Mesendoderm (in vitro differentiated cells): Measurements from ENCODE around the gene HMCN1.
"Not testable (repeated sequence)": the region's sequence is repeated elsewhere in the genome, so short reads cannot be mapped to it uniquely, and the experiment has no call there.

Experiments used
- DNase-seq: peaks from one replicate; pipeline ENCODE4 v3.0.0; 2013
- H2AK5ac ChIP-seq: 2 replicates; pipeline ENCODE4 v1.6.1; 2013; ENCODE audit warnings: low read length, inconsistent platforms
- H2BK120ac ChIP-seq: 2 replicates; pipeline ENCODE4 v1.6.1; 2013; ENCODE audit warnings: low read depth, mild to moderate bottlenecking, low read length, moderate library complexity, mixed read lengths
- H2BK15ac ChIP-seq: replicated peaks from 2 replicates; pipeline ENCODE4 v1.6.1; 2013; ENCODE audit warnings: low read depth, mild to moderate bottlenecking, moderate library complexity
- H2BK5ac ChIP-seq: 2 replicates; pipeline ENCODE4 v1.6.1; 2013; ENCODE audit warnings: low read length, inconsistent platforms
- H3K18ac ChIP-seq: 2 replicates; pipeline ENCODE4 v1.6.1; 2013; ENCODE audit warnings: mild to moderate bottlenecking, low read length, mixed read lengths
- H3K23ac ChIP-seq: one replicate; pipeline ENCODE4 v1.6.1; 2013; ENCODE audit warnings: low read length
- H3K27ac ChIP-seq: 2 replicates; pipeline ENCODE4 v1.5.1; 2013; ENCODE audit warnings: low read depth, mild to moderate bottlenecking, inconsistent platforms, low read length, moderate library complexity
- H3K27me3 ChIP-seq: 2 replicates; pipeline ENCODE4 v1.6.1; 2013; ENCODE audit warnings: low read length, control low read depth, mild to moderate bottlenecking, inconsistent platforms; ENCODE audit not compliant: insufficient read depth, poor library complexity
- H3K36me3 ChIP-seq: 2 replicates; pipeline ENCODE4 v1.6.1; 2013; ENCODE audit warnings: low read length, inconsistent platforms; ENCODE audit not compliant: control insufficient read depth, insufficient read depth
- H3K4ac ChIP-seq: one replicate; pipeline ENCODE4 v1.6.1; 2013; ENCODE audit warnings: low read depth, mild to moderate bottlenecking, low read length, moderate library complexity
- H3K4me1 ChIP-seq: 2 replicates; pipeline ENCODE4 v1.6.1; 2013; ENCODE audit warnings: low read depth, low read length, inconsistent platforms; ENCODE audit not compliant: control insufficient read depth
- H3K4me2 ChIP-seq: 2 replicates; pipeline ENCODE4 v1.6.1; 2013; ENCODE audit warnings: low read length
- H3K4me3 ChIP-seq: 2 replicates; pipeline ENCODE4 v1.5.1; 2013; ENCODE audit warnings: mild to moderate bottlenecking, low read length
- H3K56ac ChIP-seq: one replicate; pipeline ENCODE4 v1.6.1; 2013; ENCODE audit warnings: low read length
- H3K79me1 ChIP-seq: 2 replicates; pipeline ENCODE4 v1.6.1; 2013; ENCODE audit warnings: low read length, inconsistent platforms
- H3K79me2 ChIP-seq: 2 replicates; pipeline ENCODE4 v1.6.1; 2013; ENCODE audit warnings: mild to moderate bottlenecking, low read length; ENCODE audit not compliant: control insufficient read depth, insufficient read depth
- H3K9ac ChIP-seq: 2 replicates; pipeline ENCODE4 v1.6.1; 2013; ENCODE audit warnings: low read length, inconsistent platforms
- H4K5ac ChIP-seq: one replicate; pipeline ENCODE4 v1.6.1; 2013; ENCODE audit warnings: low read length
- H4K8ac ChIP-seq: one replicate; pipeline ENCODE4 v1.6.1; 2013; ENCODE audit warnings: low read depth, mild to moderate bottlenecking, control low read depth, low read length, moderate library complexity
- WGBS: extraction: QIAGEN DNeasy Blood & Tissue Kit; methylation state at CpG from one replicate; pipeline ENCODE4 v1.1.7; 2013; ENCODE audit warnings: low lambda C conversion rate, missing lambda C conversion rate; ENCODE audit not compliant: insufficient coverage; ENCODE audit errors: extremely low coverage; 5-methylcytosine and 5-hydroxymethylcytosine counted together

The HMCN1 gene

DNA sequence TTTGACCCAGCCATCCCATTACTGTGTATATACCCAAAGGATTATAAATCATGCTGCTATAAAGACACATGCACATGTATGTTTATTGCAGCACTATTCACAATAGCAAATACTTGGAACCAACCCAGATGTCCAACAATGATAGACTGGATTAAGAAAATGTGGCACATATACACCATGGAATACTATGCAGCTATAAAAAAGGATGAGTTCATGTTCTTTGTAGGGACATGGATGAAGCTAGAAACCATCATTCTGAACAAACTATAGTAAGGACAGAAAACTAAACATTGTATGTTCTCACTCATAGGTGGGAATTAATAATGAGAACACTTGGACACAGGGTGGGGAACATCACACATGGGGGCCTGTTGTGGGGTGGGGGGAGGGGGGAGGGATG lies 477.4 kb downstream of the HMCN1 start:
- not testable (repeated sequence) for H2BK15ac ChIP-seq, H3K27ac ChIP-seq

DNA sequence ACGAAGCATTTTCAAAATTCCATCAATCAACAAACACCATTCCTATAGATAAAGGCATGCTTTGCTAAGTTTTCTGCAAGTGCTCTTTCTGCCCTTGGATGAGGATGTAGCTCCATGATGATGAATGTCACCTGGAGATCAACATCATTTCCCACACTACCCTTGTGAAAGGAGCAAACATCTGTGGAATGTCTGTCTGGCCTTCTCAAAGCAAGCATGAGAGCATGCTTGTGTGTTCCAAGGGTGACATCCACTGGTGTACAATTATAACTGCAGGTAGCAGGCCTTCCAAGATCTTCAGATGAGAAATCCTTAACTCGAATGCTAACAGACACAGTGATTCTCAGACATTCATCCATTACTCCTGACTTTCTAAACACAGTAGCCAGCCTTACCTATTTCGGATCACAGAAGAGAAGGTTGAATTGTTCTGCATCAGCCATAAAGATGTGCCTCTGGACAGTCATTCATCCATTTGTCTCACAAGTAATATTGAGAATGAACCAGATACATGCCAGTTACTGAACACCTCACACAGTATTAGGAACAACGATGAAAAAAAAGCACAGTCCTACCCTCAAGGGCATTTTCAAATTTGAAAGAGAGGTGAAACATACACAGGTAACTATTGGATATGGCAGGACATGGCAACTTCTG lies 478.5 kb downstream of the HMCN1 start:
- Histone ChIP-seq H2AK5ac (no peak overlapping the region), H3K9ac (no peak overlapping the region), H3K79me1 (no peaks in the 10 kb centered on the region), H3K4me1 (no peaks in the 10 kb centered on the region), H3K4me3 (no peak overlapping the region), H3K56ac (no peak overlapping the region), H3K27ac (no peak overlapping the region), H4K8ac (no peak overlapping the region), H3K23ac (no peak overlapping the region), H3K79me2 (no peaks in the 10 kb centered on the region), H3K4me2 (no peak overlapping the region), H2BK5ac (no peak overlapping the region), H3K36me3 (no peaks in the 10 kb centered on the region), H3K4ac (no peak overlapping the region), H2BK15ac (no peak overlapping the region), H2BK120ac (no peak overlapping the region), H4K5ac (no peak overlapping the region), H3K27me3 (no peaks in the 10 kb centered on the region), H3K18ac (no peak overlapping the region)
- DNase-seq: peak; percentile 96
- 100% methylated on average over 1 of the region's 4 CpGs for WGBS

More for the DNA sequence above, 477.4 kb downstream of the HMCN1 start:
- H2AK5ac ChIP-seq, H3K79me2 ChIP-seq, H3K4me2 ChIP-seq, H2BK5ac ChIP-seq, H3K4me1 ChIP-seq, H3K18ac ChIP-seq, H3K23ac ChIP-seq, H3K79me1 ChIP-seq, H3K36me3 ChIP-seq, H3K27me3 ChIP-seq, H3K9ac ChIP-seq, H3K4me3 ChIP-seq, H4K5ac ChIP-seq, H2BK120ac ChIP-seq, DNase-seq, H3K56ac ChIP-seq, H4K8ac ChIP-seq, H3K4ac ChIP-seq: not testable (repeated sequence)

DNA sequence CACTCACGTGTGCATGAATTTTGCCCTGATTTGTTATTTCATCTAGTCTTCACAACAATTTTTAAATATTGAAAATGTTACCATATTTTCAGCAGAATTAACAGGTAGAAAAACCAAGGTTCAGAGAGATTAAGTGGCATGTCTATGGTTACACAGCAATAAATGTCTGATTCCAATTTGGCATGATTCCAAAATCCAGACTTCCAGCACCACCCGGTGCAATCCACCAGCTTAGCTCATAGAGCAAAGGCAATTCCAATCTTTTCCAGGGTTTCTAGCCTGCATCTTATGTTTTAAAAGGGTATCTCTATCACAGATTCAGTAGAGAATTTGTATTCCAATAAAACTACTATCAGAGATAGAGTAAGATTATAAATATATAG lies 479.0 kb downstream of the HMCN1 start:
- Histone ChIP-seq H3K4ac (no peak overlapping the region), H3K56ac (no peak overlapping the region), H2BK5ac (no peak overlapping the region), H3K27ac (no peak overlapping the region), H3K36me3 (no peaks in the 10 kb centered on the region), H4K5ac (no peak overlapping the region), H2BK15ac (no peak overlapping the region), H2BK120ac (no peak overlapping the region), H3K23ac (no peak overlapping the region), H3K27me3 (no peaks in the 10 kb centered on the region), H3K4me1 (no peaks in the 10 kb centered on the region), H3K9ac (no peak overlapping the region), H3K18ac (no peak overlapping the region), H4K8ac (no peak overlapping the region), H3K79me1 (no peaks in the 10 kb centered on the region), H3K4me2 (no peak overlapping the region), H3K79me2 (no peaks in the 10 kb centered on the region), H3K4me3 (no peak overlapping the region), H2AK5ac (no peak overlapping the region)
- no CpG with 5 or more reads among the region's 2 CpGs for WGBS
- no peak for DNase-seq

DNA sequence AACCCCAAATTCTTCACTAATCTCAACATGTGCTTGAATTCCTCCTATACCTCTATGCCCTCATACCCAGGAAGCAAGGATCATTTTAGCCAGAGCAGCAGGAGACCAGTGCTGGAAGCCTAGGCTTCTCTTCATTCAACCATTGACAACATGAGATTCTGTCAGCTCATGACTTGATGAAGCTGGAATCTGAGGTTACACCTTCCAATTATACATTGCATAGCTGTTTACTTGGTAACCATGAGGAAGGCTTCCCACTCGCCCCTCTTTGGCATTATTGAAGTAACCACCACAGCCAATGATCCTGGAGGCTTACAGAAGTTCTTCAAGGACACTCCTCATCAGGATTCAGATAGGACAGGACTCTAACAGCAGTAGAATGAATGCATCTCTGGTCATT lies 480.6 kb downstream of the HMCN1 start:
- H3K79me2 ChIP-seq: no peaks in the 10 kb centered on the region
- WGBS: no CpG with 5 or more reads among the region's 1 CpG
- no peak overlapping the region for H2BK15ac ChIP-seq
- H3K4ac ChIP-seq: no peak overlapping the region
- no peak overlapping the region for H3K56ac ChIP-seq
- H3K18ac ChIP-seq: no peak overlapping the region
- DNase-seq: peak; percentile 37
- H3K4me3 ChIP-seq: no peak overlapping the region
- no peaks in the 10 kb centered on the region for H3K36me3 ChIP-seq
- no peak overlapping the region for H4K5ac ChIP-seq
- no peak overlapping the region for H3K23ac ChIP-seq
- H3K4me2 ChIP-seq: no peak overlapping the region
- H3K9ac ChIP-seq: no peak overlapping the region
- H2AK5ac ChIP-seq: no peak overlapping the region
- no peaks in the 10 kb centered on the region for H3K4me1 ChIP-seq
- H3K27me3 ChIP-seq: no peaks in the 10 kb centered on the region
- H3K79me1 ChIP-seq: no peaks in the 10 kb centered on the region
- no peak overlapping the region for H2BK5ac ChIP-seq
- H2BK120ac ChIP-seq: no peak overlapping the region
- no peak overlapping the region for H3K27ac ChIP-seq
- H4K8ac ChIP-seq: no peak overlapping the region

DNA sequence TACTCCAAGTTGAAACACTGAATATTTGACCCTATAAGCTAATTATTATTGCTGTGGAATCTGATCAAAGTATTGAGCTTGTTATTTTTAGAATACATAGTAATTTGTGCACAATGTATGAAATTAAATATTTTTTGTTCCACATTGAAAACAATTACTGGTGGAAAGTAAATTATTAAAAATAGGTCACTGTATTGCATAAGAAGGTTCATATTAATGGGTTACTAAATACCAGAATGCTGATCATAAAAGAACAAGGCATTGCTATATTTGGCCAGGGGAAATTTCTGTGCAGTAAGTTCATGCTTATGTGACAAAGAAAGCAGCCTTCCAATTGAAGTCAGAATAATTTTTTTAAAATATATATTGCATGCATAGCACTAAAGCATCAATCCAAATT lies 481.4 kb downstream of the HMCN1 start:
- no peak overlapping the region for H3K27ac ChIP-seq
- H3K4ac ChIP-seq: no peak overlapping the region
- H3K4me1 ChIP-seq: no peaks in the 10 kb centered on the region
- no peak for DNase-seq
- no peaks in the 10 kb centered on the region for H3K27me3 ChIP-seq
- no peak overlapping the region for H2BK5ac ChIP-seq
- H4K8ac ChIP-seq: no peak overlapping the region
- H4K5ac ChIP-seq: no peak overlapping the region
- no peak overlapping the region for H2AK5ac ChIP-seq
- no peak overlapping the region for H2BK15ac ChIP-seq
- no peak overlapping the region for H3K9ac ChIP-seq
- no peak overlapping the region for H3K18ac ChIP-seq
- no peaks in the 10 kb centered on the region for H3K79me1 ChIP-seq
- no peak overlapping the region for H3K23ac ChIP-seq
- H3K56ac ChIP-seq: no peak overlapping the region
- no peaks in the 10 kb centered on the region for H3K36me3 ChIP-seq
- H3K4me2 ChIP-seq: no peak overlapping the region
- H3K4me3 ChIP-seq: no peak overlapping the region
- no peaks in the 10 kb centered on the region for H3K79me2 ChIP-seq
- H2BK120ac ChIP-seq: no peak overlapping the region

DNA sequence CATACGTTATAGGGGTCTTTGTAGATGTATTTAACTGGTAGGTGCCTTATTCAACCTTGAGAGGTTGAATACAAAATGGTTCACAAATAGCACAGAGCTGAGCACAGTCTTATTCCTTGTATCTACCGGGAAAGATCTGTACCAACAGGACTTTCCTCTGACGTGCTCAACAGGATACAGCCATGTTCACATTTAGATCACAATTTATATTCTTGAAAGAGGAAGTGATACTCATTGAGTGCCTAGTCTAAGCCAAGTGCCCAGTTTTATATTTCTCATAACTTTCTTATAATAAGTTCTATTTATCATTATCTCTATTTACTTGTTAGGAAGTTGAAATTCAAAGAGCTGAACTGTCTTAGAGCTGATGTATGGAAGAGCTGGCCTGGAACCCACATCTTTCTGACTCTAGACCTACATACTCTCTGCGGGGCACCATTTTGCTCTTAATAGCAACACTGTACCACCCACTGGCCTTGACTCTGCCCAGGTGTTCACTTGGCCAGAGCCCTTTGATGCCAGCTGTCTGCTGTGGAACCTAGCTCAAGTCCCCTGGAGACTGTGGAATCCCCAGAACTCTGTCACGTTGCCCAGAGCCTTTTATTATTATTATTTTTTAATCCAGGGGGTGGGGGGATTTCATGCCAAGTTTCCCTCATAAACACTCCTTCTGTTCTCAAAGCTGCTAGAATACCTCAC lies 484.6 kb downstream of the HMCN1 start:
- no peak overlapping the region for H2BK120ac ChIP-seq
- H3K79me1 ChIP-seq: no peaks in the 10 kb centered on the region
- H3K18ac ChIP-seq: no peak overlapping the region
- no peak overlapping the region for H3K9ac ChIP-seq
- DNase-seq: no peak
- no peak overlapping the region for H3K4me2 ChIP-seq
- H3K4me3 ChIP-seq: no peak overlapping the region
- H3K23ac ChIP-seq: no peak overlapping the region
- no peak overlapping the region for H4K5ac ChIP-seq
- H3K4me1 ChIP-seq: no peaks in the 10 kb centered on the region
- no peak overlapping the region for H2BK5ac ChIP-seq
- no peaks in the 10 kb centered on the region for H3K36me3 ChIP-seq
- no peak overlapping the region for H3K27ac ChIP-seq
- H3K27me3 ChIP-seq: no peaks in the 10 kb centered on the region
- no peak overlapping the region for H2AK5ac ChIP-seq
- no peak overlapping the region for H4K8ac ChIP-seq
- H3K4ac ChIP-seq: no peak overlapping the region
- no peak overlapping the region for H2BK15ac ChIP-seq
- WGBS: 100% methylated on average over 1 of the region's 5 CpGs
- H3K56ac ChIP-seq: no peak overlapping the region
- no peaks in the 10 kb centered on the region for H3K79me2 ChIP-seq
